T-helper 17 cell (primary cell): ENCODE results near the gene CFAP61. TPM values are rescaled to one million over a fixed set of nuclear protein-coding genes. Genes with fewer than 3 reads are reported as not detected.
"Not testable (repeated sequence)": the region's sequence is repeated elsewhere in the genome, so short reads cannot be mapped to it uniquely, and the experiment has no call there.

ENCODE experiments used
- ATAC-seq: fragments of 150-1000 bp; cut with Tn5 transposase; 2 replicates; pipeline ENCODE4 v1.10.0; 2021; ENCODE audit warnings: mild to moderate bottlenecking, moderate library complexity
- DNase-seq, 3 donors: peaks; one replicate each; pipeline versions ENCODE4 v3.0.0 to v3.0.0-alpha.2; 2020 to 2021
- H3K9me3 ChIP-seq: one replicate; pipeline ENCODE4 v1.7.0; 2013; ENCODE audit warnings: low read length, mild to moderate bottlenecking; ENCODE audit not compliant: control insufficient read depth, poor library complexity, severe bottlenecking
- H3K27ac Mint-ChIP-seq: one replicate; pipeline ENCODE4 v1.8.0; 2022; ENCODE audit warnings: mild to moderate bottlenecking, moderate library complexity, mixed read lengths
- H3K27me3 Mint-ChIP-seq: one replicate; pipeline ENCODE4 v1.8.0; 2022; ENCODE audit warnings: mixed read lengths
- H3K36me3 Mint-ChIP-seq: one replicate; pipeline ENCODE4 v1.8.0; 2022; ENCODE audit warnings: low read depth, mixed read lengths
- H3K4me1 Mint-ChIP-seq: one replicate; pipeline ENCODE4 v1.8.0; 2022; ENCODE audit warnings: mild to moderate bottlenecking, mixed read lengths
- H3K4me3 Mint-ChIP-seq: one replicate; pipeline ENCODE4 v1.8.0; 2022; ENCODE audit warnings: mild to moderate bottlenecking, moderate library complexity, mixed read lengths
- total RNA-seq, 4 donors: library from RNA in 2 of 4; stranded (reverse) in 2 of 4; gene quantifications; one replicate each; pipeline ENCODE4 v1.2.3 and lab custom pipeline; 2022 to 2026

The CFAP61 gene
- total RNA-seq, 2 donors from 2014 or later, result not detected

- peaks cover 1% of the 10 kb centered on the region for H3K36me3 Mint-ChIP-seq
- ATAC-seq (no peak), DNase-seq (no peak)
- no peaks in the 10 kb centered on the region for H3K4me1 Mint-ChIP-seq
- H3K9me3 ChIP-seq, result no peaks in the 10 kb centered on the region
- peaks cover 10% of the 10 kb centered on the region for H3K27me3 Mint-ChIP-seq
- no peak overlapping the region for H3K27ac Mint-ChIP-seq
- no peak overlapping the region for H3K4me3 Mint-ChIP-seq
These were observed 285.9 kb downstream of the CFAP61 start for GRCh38 chr20:20338133-20338730.

- Mint-ChIP-seq H3K36me3 (no peaks in the 10 kb centered on the region), H3K4me3 (no peak overlapping the region), H3K4me1 (no peaks in the 10 kb centered on the region), H3K27me3 (peaks cover 20% of the 10 kb centered on the region), H3K27ac (no peak overlapping the region)
- H3K9me3 ChIP-seq, result no peaks in the 10 kb centered on the region
- DNase-seq (no peak), ATAC-seq (no peak)
These were observed 288.1 kb downstream of the CFAP61 start for GRCh38 chr20:20340443-20340842.

- no peak overlapping the region for H3K27ac Mint-ChIP-seq
- H3K4me3 Mint-ChIP-seq, result no peak overlapping the region
- peaks cover 20% of the 10 kb centered on the region for H3K27me3 Mint-ChIP-seq
- ATAC-seq, result no peak
- no peak for DNase-seq
- no peaks in the 10 kb centered on the region for H3K9me3 ChIP-seq
- H3K4me1 Mint-ChIP-seq, result no peaks in the 10 kb centered on the region
- H3K36me3 Mint-ChIP-seq, result no peaks in the 10 kb centered on the region
These were observed 289.0 kb downstream of the CFAP61 start for GRCh38 chr20:20341371-20341770.

GRCh38 chr20:20342066-20342465, 289.7 kb downstream of the CFAP61 start:
- no peaks in the 10 kb centered on the region for H3K36me3 Mint-ChIP-seq
- H3K4me1 Mint-ChIP-seq, result no peaks in the 10 kb centered on the region
- DNase-seq (no peak), ATAC-seq (no peak)
- H3K9me3 ChIP-seq, result no peaks in the 10 kb centered on the region
- no peak overlapping the region for H3K4me3 Mint-ChIP-seq
- peaks cover 20% of the 10 kb centered on the region for H3K27me3 Mint-ChIP-seq
- no peak overlapping the region for H3K27ac Mint-ChIP-seq

- DNase-seq (no peak), ATAC-seq (no peak)
- Mint-ChIP-seq H3K27ac (no peak overlapping the region), H3K4me3 (no peak overlapping the region), H3K27me3 (peaks cover 24% of the 10 kb centered on the region), H3K36me3 (no peaks in the 10 kb centered on the region), H3K4me1 (no peaks in the 10 kb centered on the region)
- no peaks in the 10 kb centered on the region for H3K9me3 ChIP-seq
These were observed 291.6 kb downstream of the CFAP61 start for GRCh38 chr20:20343932-20344331.

- no peaks in the 10 kb centered on the region for H3K9me3 ChIP-seq
- Mint-ChIP-seq H3K4me3 (no peak overlapping the region), H3K36me3 (no peaks in the 10 kb centered on the region), H3K27ac (no peak overlapping the region), H3K4me1 (no peaks in the 10 kb centered on the region), H3K27me3 (peaks cover 28% of the 10 kb centered on the region)
- ATAC-seq, result no peak
- DNase-seq, result no peak
These were observed 292.1 kb downstream of the CFAP61 start for GRCh38 chr20:20344476-20344875.

- H3K4me1 Mint-ChIP-seq, result no peaks in the 10 kb centered on the region
- no peak for DNase-seq
- peaks cover 3% of the 10 kb centered on the region for H3K9me3 ChIP-seq
- no peak for ATAC-seq
- no peak overlapping the region for H3K4me3 Mint-ChIP-seq
- H3K36me3 Mint-ChIP-seq, result peaks cover 2% of the 10 kb centered on the region
- H3K27me3 Mint-ChIP-seq, result peaks cover 47% of the 10 kb centered on the region
- no peak overlapping the region for H3K27ac Mint-ChIP-seq
These were observed 301.2 kb downstream of the CFAP61 start for GRCh38 chr20:20353576-20353975.

- not testable (repeated sequence) for DNase-seq, H3K4me3 Mint-ChIP-seq, H3K4me1 Mint-ChIP-seq, ATAC-seq, H3K9me3 ChIP-seq, H3K27ac Mint-ChIP-seq, H3K36me3 Mint-ChIP-seq
- peaks cover 41% of the 10 kb centered on the region for H3K27me3 Mint-ChIP-seq
These were observed 303.2 kb downstream of the CFAP61 start for GRCh38 chr20:20355503-20355902.

GRCh38 chr20:20358801-20359200, 306.5 kb downstream of the CFAP61 start:
- no peaks in the 10 kb centered on the region for H3K9me3 ChIP-seq
- ATAC-seq (no peak), DNase-seq (no peak)
- Mint-ChIP-seq H3K27ac (no peak overlapping the region), H3K4me1 (peaks cover 11% of the 10 kb centered on the region), H3K36me3 (no peaks in the 10 kb centered on the region), H3K4me3 (no peak overlapping the region), H3K27me3 (peaks cover 50% of the 10 kb centered on the region)

GRCh38 chr20:20359628-20360027, 307.3 kb downstream of the CFAP61 start:
- peaks cover 44% of the 10 kb centered on the region for H3K27me3 Mint-ChIP-seq
- ATAC-seq (no peak), DNase-seq (no peak)
- peak overlapping the region; percentile 39 for H3K4me3 Mint-ChIP-seq
- no peak overlapping the region for H3K27ac Mint-ChIP-seq
- no peaks in the 10 kb centered on the region for H3K9me3 ChIP-seq
- H3K4me1 Mint-ChIP-seq, result peaks cover 11% of the 10 kb centered on the region
- no peaks in the 10 kb centered on the region for H3K36me3 Mint-ChIP-seq

GRCh38 chr20:20360464-20360863, 308.1 kb downstream of the CFAP61 start:
- no peaks in the 10 kb centered on the region for H3K36me3 Mint-ChIP-seq
- no peak for DNase-seq
- H3K4me3 Mint-ChIP-seq, result no peak overlapping the region
- ATAC-seq, result peak; percentile 58
- peaks cover 52% of the 10 kb centered on the region for H3K27me3 Mint-ChIP-seq
- H3K9me3 ChIP-seq, result no peaks in the 10 kb centered on the region
- peaks cover 11% of the 10 kb centered on the region for H3K4me1 Mint-ChIP-seq
- no peak overlapping the region for H3K27ac Mint-ChIP-seq

GRCh38 chr20:20362774-20363433, 310.6 kb downstream of the CFAP61 start:
- ATAC-seq (no peak), DNase-seq (no peak)
- Mint-ChIP-seq H3K36me3 (no peaks in the 10 kb centered on the region), H3K27me3 (peaks cover 61% of the 10 kb centered on the region), H3K4me3 (no peak overlapping the region), H3K27ac (no peak overlapping the region), H3K4me1 (peaks cover 16% of the 10 kb centered on the region)
- H3K9me3 ChIP-seq, result no peaks in the 10 kb centered on the region

- H3K36me3 Mint-ChIP-seq, result no peaks in the 10 kb centered on the region
- H3K9me3 ChIP-seq, result no peaks in the 10 kb centered on the region
- peaks cover 61% of the 10 kb centered on the region for H3K27me3 Mint-ChIP-seq
- H3K4me1 Mint-ChIP-seq, result peaks cover 16% of the 10 kb centered on the region
- no peak overlapping the region for H3K27ac Mint-ChIP-seq
- no peak overlapping the region for H3K4me3 Mint-ChIP-seq
- no peak for DNase-seq
- no peak for ATAC-seq
These were observed 311.1 kb downstream of the CFAP61 start for GRCh38 chr20:20363434-20363798.
